NCI-H524 treated with DMSO at 0.1 percent for 48 hours (cell line): ENCODE results near the gene CMIP.

Experiments
- DNase-seq: peaks from one replicate; lab custom pipeline; 2025; lab: John Stamatoyannopoulos, UW

CMIP gene

DNA sequence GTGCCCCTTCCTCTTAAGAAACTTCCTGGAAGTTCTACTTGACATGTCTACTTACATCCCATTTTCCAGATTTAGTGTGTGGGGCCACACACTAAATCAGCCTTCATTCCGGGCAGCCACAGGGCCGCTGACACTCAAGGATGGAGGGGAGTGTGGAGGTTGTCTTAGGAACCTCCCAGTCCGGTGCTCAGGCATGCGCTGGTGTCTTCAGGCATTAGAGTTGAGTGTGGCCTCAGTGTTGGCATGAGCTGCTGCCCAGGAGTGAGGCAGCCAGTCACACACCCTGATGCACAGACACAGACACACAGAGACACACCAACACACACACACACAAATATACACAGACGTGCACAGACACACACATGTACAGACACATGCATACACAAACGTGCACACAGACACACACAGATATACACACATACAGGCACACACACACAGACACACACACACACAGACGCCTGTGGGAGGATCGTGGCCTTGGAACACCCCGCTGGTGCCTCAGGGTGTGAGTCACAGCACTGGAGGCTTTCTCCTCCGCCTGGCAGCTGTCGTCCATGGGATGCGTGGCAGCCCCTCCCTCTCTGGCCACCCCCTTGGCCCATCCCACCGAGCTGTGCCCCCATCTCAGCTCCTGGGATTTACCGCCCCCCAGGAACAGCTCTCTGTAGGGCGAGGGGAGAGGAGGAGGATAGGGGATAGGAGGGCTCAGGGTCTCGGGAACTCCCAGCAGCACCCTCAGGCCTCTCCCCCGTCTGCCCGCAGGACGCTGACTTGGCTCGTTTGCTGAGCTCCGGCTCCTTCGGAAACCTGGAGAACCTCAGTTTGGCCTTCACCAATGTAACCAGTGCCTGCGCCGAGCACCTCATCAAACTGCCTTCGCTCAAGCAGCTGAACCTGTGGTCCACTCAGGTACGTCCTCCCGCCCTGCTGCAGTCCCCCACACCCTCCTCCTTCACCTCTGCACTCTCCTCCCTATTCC lies 258.9 kb downstream of the CMIP start:
- DNase-seq = no peak

DNA sequence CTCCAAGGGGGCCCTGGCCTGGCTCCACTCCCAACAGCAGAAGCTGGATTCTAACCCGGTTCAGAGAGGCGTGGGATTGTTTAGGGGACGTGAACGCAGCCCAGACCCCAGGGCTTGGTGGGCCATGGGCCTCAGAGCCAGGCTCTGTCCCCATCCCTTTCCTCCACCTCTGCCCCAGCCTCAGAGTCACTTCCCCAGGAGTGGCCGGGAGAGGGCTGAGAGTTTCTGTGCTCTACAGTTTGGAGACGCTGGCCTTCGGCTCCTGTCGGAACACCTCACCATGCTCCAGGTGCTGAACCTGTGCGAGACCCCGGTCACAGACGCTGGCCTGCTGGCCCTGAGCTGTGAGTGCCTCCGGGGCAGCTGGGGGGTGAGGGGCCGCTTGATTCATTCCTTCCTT lies 260.7 kb downstream of the CMIP start:
- DNase-seq = no peak

DNA sequence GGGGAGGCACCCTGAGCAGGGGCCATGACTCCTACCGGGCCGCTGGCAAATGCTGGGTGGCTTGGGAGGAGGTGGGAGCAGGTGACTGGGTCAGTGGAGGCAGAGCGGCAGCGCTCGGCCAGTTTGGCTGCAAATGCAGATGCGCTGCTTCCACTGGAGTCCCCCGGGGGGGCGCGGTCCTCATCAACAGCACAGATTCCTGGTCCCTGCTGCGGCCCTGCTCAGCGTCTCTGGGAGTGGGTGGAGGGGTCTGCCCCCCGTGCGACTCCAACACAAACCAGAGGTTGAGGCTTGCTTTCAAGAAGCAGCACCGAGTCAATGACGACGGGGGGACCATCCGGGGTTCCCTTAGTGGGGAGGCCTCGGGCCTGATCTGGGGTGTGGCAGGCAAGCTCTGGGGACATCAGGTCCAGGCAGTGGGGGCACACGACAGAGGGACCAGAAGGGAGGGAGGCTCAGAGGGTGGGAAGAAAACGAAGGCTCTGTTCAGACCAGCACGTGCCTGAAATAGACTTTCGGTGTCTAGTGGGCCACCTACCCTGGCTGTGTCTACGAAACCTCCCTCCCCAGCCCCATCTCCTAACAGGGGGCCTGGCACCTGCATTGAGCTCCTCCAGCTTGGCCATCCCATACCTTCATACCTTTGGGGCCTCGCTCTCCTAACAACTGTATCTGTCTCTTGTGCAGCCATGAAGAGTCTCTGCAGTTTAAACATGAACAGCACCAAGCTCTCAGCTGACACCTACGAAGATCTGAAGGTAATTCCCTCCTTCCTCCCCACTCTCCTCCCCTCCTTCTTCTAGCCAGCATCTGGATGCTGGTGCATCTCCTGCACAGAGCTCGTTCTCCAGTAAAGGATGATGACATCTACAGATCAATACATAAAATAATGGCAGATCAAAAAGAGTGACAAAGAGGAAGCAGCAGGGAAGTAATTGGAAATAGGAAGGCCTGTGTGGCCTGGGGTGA lies 262.0 kb downstream of the CMIP start:
- DNase-seq = no peak

DNA sequence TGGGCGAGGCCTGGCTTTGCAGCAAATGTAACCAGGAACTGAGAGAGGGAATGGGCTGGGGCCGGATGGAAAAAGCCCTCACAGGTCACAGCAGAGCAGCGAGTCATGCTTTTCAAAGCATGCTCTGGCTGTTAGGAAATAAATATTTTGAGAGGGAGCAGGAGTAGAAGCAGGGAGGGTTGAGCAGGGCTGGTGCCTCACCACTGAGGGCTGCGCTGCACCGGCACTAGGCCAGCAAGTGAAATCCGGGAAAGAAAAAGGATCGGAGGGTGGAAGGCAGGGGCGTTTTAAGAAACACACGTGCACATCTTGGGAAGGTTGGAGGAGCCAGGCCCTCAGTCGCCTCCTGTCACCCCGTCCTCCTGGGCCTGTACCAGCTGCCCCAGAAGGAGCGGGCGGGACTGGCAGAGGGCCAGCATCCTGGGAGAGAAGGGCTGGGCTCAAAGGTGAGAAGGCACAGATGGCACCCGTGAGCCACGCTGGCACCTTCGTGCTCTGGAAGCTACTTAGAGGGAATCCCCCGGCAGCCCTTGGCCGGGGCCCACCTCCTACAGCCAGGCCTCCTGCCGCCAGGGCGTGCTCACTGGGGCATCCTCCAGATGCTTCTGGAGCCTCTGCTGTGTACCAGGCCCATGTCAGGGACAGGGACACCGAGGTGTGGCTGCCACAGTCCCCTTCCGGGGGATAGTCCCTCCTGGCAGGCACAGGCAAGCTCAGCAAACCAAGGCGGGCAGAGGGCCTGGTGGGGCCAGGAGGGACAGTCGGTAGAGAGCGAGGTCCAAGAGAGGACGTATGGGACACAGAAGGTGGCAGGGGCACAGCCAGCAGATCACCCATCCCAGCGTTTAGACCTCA lies 263.0 kb downstream of the CMIP start:
- peak; percentile 97 for DNase-seq

DNA sequence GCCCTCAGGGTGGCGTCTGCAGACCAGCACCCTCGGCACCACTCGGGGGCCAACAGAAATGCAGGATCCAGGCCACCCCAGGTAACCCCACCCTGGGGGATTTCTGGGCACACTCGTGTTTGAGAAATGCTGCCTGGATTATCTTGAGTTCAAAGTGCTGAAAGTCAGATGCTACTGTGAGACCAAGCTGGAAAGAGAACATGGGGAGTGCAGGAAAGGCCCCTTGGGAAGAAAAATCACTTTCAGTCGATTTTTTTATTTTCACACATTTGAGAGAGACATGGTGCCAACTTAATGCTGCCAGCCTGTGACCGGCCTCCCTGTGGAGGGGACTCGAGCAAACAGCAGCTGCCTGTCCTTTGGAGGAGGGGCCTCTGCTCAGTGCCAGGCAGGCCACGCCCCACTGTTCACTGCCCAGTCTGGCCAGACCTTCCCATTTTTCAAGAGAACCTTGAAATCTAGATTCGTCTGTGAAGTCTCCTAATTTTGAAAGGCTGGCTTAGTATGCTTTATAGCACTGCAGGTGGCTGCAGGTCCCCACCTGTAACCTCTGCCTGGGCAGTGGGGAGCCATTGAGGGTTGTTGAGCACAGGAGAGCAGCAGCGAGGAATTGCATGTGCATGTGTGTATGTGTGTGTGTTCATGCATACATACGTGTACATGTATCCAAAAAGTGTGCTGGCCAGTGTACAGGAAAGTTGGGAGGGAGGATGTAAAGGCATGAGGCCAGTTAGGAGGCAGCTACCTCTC lies 263.8 kb downstream of the CMIP start:
- DNase-seq = no peak

DNA sequence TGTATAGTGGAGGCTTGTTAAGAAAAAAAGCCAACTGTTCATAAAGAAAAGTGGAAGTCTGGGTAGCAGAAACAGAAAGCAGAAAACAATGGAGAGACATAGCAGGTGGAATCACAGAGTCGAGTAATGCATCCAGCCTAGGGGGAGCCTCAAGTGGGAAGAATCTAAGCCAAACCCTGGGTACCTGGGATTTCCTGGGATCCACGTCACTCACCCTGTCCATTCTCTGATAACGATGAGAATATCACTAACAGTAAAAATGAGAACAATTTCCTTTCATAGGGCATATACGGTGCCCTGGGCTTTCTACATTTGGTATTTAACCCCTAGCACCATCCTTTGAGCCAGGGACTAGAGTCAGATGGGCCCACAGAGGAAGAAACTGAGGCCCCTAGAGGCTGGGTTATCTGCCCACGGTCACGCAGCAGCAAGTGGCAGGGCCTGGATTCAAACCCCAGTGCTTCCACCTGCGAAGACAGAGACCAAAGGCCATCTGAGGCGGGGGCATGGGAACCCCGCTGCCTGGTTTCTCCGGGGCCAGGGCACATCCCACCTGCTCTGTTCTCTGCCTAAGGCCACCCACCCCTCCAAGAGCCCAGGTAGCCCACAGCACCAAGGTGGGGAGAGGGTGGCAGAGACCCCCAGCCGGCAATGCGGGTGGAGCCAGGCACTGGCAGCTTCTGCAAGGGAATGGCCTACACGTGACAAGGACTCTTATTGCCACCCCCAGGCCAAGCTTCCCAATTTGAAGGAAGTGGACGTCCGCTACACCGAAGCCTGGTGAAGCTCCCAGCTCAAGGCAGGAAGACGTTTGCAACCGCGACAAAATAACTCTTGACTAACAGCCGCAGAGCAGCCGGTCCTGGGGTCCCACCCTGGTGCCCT lies 264.6 kb downstream of the CMIP start:
- no peak for DNase-seq

DNA sequence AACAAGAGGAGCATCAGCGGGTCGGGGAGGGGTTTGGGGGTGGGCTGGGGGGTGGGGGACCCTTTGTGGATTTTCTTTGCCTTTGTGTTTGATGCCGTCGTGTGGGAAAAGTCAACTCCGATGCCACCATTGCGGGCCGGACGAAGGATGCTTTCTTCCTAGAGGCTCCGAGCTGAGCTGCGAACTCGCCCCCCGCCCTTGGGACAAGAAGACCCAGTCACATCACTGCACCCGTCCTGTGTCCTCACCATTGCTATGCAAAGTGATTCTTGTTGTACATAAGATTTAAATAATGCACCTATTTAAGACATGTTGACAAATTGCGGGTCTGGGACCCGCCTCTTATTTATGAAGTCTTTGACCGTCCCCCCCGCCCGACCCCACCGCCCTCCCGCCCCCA lies 265.4 kb downstream of the CMIP start:
- DNase-seq = no peak

DNA sequence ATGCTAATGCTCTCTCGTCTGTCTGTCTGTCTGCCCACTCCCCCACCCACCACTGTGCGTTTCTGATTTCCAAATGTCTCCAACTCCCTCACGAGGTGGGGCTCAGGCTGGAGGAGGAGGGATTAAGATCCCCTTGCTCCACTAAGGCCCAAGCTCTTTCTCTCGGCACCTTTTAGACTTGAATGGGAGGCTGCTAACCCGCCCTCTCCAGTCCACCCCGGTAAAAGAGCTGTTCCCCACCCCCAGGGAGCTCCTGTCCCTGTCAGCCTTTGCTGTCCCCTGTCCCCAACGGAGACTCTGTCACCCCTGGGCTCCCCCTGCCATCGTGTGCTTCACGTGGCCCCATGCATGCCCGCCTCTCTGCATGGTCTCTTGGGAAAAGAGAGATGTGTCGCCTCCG lies 266.0 kb downstream of the CMIP start:
- DNase-seq = no peak

DNA sequence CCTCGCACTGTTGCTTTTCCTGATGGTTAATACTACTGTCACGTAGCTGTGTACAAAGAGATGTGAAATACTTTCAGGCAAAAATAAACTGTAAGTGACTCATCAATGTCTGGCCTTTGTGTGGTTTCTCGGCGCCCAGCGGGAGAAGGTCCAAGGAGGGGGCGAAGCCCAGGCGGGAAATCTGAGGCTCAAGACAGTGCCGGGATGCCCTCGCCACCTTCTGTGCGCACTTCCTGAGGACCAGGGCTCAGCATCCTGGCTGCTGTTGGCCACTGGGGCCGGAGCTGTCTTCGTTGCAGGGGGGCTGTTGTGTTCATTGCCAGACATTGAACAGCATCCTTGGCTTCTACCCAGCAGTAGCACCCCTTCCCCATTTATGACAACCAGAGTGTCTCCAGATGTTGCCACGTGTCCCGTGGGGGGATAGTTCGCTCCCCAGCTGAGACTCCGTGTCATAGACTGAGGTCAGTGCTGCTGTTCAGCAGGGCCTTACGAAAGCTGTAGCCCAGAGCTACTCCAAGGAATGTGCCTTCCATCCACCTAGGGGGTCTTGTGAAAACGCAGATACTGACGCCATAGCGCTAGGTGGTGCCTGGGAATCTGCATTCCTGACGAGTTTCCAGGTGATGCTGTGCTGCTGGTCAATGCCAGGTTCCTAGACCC lies 267.2 kb downstream of the CMIP start:
- no peak for DNase-seq

DNA sequence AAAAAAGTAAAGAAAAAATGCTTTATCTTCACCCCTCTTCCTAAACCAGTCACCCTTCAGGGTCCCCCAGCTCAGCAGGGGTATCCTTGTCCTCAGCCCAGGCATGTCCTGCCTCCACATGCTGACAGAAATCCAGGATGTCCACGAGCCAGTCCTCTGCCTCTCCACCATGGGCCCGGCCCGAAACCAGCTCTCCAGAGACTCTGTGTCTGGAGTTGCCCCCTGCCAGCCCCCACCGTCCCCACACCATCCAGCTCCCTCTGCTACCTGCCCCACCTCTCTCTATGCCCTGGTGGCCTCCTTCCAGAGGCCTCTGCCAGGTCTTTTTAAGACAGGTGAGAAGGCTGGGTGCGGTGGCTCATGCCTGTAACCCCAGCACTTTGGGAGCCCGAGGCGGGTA lies 268.1 kb downstream of the CMIP start:
- no peak for DNase-seq

DNA sequence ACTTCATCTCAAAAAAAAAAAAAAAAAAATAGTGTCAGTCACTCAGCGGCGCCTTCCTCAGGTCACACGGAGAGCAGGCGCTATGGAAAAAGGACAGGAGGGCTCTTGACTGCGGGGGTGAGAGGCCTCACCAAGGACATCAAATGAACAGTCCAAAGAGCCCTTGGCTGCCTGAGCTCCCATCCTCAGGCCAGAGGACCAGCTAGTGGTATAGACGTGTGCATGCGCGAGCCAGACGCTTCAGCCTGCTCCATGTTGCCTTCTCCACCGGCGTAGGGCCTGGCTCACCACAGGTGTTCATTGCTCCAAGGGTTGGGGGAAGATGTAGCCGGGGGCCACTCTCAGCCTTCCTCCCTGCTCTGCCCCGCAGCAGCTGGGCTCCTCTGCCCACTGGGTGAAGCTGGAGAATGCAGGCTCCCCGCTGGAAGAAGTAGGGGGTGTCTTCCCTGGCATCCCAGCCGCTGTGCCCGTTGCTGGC lies 268.7 kb downstream of the CMIP start:
- no peak for DNase-seq

DNA sequence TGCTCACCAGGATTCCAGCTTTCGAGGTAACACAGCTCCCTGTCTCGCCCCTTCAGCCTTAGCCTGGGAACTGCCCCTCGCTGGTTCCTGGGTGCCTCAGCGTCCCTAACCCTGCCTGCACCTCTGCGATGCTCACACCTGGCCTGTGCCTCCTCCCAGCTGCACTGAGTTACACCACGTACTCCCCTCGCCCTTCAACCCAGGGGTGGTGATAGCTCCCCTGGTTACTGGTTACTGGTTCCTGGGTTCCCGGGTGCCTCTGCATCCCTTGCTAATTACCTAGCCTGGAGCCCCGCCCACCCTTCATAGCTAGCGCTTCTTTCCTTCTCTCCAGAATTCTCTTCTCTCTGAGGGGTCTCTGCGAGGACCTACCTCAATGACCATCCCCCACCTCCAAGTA lies 269.2 kb downstream of the CMIP start:
- no peak for DNase-seq

DNA sequence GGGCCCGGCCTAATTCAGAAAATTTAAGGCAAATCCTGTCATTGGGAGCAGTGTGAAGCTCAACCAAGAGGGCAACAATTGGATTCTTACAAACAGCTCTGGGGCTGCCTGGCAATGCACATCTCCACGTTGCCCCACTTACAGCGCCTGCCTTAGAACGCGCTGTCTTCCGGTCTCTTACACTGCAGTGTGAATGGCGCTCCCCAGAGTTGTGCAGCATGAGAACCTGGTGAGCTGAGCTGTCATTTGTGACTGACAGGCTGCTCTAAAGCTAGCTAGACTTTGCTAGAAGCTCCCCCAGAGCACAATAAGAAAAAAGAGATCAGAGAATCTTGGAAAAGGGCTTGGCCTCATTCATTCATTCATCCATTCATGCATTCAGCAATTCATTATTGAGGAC lies 270.0 kb downstream of the CMIP start:
- no peak for DNase-seq

DNA sequence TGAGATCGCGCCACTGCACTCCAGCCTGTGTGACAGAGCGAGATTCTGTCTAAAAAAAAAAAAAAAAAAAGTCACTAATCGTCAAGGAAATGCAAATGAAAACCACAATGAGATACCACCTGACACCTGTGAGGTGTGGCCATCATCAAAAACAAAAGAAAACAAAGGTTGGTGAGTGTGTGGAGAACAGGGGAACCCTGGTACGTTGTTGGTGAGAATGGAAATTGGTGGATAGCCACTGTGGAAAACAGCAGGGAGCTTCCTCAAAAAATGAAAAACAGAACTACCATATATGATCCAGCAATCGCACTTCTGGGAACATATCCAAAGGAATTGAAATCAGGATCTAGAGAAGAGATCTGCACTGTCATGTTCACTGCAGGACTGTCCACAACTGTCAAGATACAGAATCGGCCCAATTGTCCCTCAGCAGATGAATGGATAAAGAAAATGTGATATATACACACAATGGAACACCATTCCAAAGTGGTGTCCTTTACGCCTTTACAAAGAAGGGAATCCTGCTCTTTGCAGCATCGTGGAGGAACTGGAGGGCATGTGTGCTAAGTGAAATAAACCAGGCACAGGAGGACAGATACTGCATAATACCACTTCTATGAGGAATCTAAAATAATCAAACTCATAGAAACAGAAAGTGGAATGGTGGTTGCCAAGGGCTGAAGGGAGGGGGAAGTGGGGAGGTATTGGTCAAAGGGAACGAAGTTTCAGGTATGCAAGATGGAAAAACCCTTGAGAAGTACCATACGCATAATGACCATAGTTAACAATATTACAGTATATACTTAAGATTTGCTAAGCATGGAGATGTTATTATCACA lies 271.0 kb downstream of the CMIP start:
- no peak for DNase-seq

DNA sequence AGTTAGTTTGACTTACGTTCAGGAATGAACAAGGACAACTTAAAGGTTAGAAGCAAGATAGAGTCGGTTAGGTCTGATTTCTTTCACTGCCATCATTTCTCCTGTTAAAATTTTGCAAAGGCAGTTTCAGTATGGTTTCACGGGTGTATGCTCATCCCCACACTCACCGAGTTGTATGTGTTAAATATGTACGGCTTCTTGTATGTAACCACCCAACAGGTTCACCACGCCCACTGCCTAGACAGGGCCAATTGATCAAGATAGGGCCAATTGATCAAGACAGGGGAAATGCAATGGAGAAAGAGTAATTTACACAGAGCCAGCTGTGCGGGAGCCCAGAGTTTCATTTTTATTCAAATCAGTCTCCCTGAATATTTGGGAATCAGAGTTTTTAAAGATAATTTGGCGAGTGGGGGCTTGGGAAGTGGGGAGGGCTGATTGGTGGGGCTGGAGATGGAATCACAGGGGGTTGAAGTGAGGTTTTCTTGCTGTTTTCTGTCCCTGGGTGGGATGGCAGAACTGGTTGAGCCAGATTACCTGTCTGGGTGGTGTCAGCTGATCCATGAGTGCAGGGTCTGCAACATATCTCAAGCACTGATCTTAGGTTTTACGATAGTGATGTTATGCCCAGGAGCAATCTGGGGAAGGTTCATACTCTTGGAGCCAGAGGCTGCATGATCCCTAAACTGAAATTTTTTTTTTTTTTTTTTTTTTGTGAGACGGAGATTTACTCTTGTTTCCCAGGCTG lies 272.0 kb downstream of the CMIP start:
- no peak for DNase-seq

DNA sequence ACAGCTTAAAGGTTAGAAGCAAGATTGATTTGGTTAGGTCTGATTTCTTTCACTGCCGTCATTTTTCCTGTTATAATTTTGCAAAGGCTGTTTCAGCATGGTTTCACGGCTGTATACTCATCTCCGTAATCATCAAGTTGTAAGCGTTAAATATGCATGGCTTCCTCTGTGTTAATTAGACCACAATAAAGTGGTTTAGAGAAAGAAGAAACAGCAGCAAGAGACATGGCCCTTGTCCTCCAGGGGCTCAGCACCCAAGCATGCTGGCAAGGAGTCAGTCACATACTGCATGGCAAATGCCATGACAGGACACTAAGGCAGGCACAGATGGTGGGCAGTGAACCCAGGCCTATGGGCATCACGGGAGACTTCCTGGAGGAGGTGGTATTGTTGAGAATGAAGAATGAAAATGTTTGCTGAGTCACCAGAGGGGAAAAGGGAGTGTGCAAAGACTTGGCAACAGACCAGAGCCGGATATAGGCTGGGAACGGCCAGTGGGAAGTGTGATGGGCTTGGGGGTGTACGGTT lies 273.1 kb downstream of the CMIP start:
- DNase-seq = no peak

DNA sequence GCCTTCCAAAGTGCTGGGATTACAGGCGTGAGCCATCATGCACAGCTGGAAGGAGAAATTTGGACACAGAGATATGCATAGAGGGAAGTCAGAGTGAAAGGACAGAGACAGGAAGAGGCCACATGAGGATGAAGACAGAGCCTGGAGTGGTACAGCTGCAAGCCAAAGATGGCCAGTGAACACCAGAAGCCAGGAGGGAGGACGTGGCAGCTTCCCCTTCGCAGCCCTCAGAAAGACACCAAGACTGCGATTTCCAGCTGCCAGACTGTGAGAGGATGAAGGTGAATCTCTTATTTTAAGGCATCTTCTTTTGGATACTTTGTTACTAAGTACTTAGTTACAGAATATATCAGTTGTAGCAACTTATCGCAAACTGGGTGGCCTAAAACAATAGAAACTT lies 274.0 kb downstream of the CMIP start:
- DNase-seq = no peak
